ENCODE data around the gene RXRG. TPM values are rescaled to one million over a fixed set of nuclear protein-coding genes. Genes with fewer than 3 reads are reported as not detected.
A peak's percentile ranks its signal among the peaks of the same experiment; 100 is the strongest.

The RXRG gene
- total RNA-seq, 1 donor from 2014 or later, result 1.0 TPM

- TF ChIP-seq CTCF (IDR thresholded peaks at IDR 0.05; ENCODE audit: unreplicated experiment), result no peak
- H3K27me3 Mint-ChIP-seq (ENCODE audit: low read depth), result peaks cover 25% of the 10 kb centered on the region
- no peaks in the 10 kb centered on the region for H3K9me3 Mint-ChIP-seq
- H3K27ac Mint-ChIP-seq, result no peak overlapping the region
- peaks cover 16% of the 10 kb centered on the region for H3K4me1 Mint-ChIP-seq
- no peaks in the 10 kb centered on the region for H3K36me3 Mint-ChIP-seq
- H3K4me3 Mint-ChIP-seq, result no peak overlapping the region
- DNase-seq (ENCODE audit: low spot score in 2 of 2, unreplicated experiment in 2 of 2), result no peak
Observed at GRCh38 chr1:165451691-165452090, 6.8 kb upstream of the RXRG start.

GRCh38 chr1:165449131-165449530, 4.2 kb upstream of the RXRG start:
- Mint-ChIP-seq H3K4me1 (no peaks in the 10 kb centered on the region), H3K4me3 (no peak overlapping the region), H3K36me3 (no peaks in the 10 kb centered on the region), H3K9me3 (no peaks in the 10 kb centered on the region), H3K27ac (no peak overlapping the region), H3K27me3 (ENCODE audit: low read depth) (peaks cover 26% of the 10 kb centered on the region)
- no peak for TF ChIP-seq CTCF (IDR thresholded peaks at IDR 0.05; ENCODE audit: unreplicated experiment)
- DNase-seq (ENCODE audit: low spot score in 2 of 2, unreplicated experiment in 2 of 2), result no peak

GRCh38 chr1:165445388-165445787, 462 bp upstream of the RXRG start:
- no peaks in the 10 kb centered on the region for H3K9me3 Mint-ChIP-seq
- no peaks in the 10 kb centered on the region for H3K36me3 Mint-ChIP-seq
- no peak overlapping the region for H3K4me3 Mint-ChIP-seq
- peaks cover 37% of the 10 kb centered on the region for H3K27me3 Mint-ChIP-seq (ENCODE audit: low read depth)
- DNase-seq (ENCODE audit: low spot score in 2 of 2, unreplicated experiment in 2 of 2), result no peak
- H3K27ac Mint-ChIP-seq, result no peak overlapping the region
- no peaks in the 10 kb centered on the region for H3K4me1 Mint-ChIP-seq
- TF ChIP-seq CTCF (IDR thresholded peaks at IDR 0.05; ENCODE audit: unreplicated experiment), result no peak

- Mint-ChIP-seq H3K36me3 (no peaks in the 10 kb centered on the region), H3K4me3 (peak overlapping the region; percentile 13), H3K27ac (no peak overlapping the region), H3K27me3 (ENCODE audit: low read depth) (peaks cover 40% of the 10 kb centered on the region), H3K4me1 (peaks cover 4% of the 10 kb centered on the region), H3K9me3 (no peaks in the 10 kb centered on the region)
- TF ChIP-seq CTCF (IDR thresholded peaks at IDR 0.05; ENCODE audit: unreplicated experiment), result no peak
- DNase-seq (ENCODE audit: low spot score in 2 of 2, unreplicated experiment in 2 of 2), result no peak
Observed at GRCh38 chr1:165443539-165444311, 1.2 kb downstream of the RXRG start.

GRCh38 chr1:165442653-165443052, 2.3 kb downstream of the RXRG start:
- Mint-ChIP-seq H3K4me3 (no peak overlapping the region), H3K9me3 (no peaks in the 10 kb centered on the region), H3K4me1 (peaks cover 4% of the 10 kb centered on the region), H3K36me3 (no peaks in the 10 kb centered on the region), H3K27me3 (ENCODE audit: low read depth) (peaks cover 29% of the 10 kb centered on the region), H3K27ac (no peak overlapping the region)
- DNase-seq (ENCODE audit: low spot score in 2 of 2, unreplicated experiment in 2 of 2), result no peak
- TF ChIP-seq CTCF (IDR thresholded peaks at IDR 0.05; ENCODE audit: unreplicated experiment), result no peak

Measured in mesothelial cell of epicardium (in vitro differentiated cells).